Peyer's patch (tissue), 4 donors: Measurements from ENCODE around the gene ZC3H10. TPM values are rescaled to one million over a fixed set of nuclear protein-coding genes. Genes with fewer than 3 reads are reported as not detected.
A peak's percentile ranks its signal among the peaks of the same experiment; 100 is the strongest.

ENCODE experiments used
- DNase-seq, 3 donors: peaks; one replicate each; pipeline ENCODE4 v3.0.0-alpha.2; 2017 to 2019
- H3K27ac ChIP-seq, 4 donors: fragments of 200-600 bp; sonication (generic); one replicate each; pipeline ENCODE4 v1.5.1; 2016 to 2019
- H3K27me3 ChIP-seq, 2 donors: fragments of 200-600 bp; sonication (generic); one replicate each; pipeline ENCODE4 v1.5.1; 2019
- H3K36me3 ChIP-seq, 3 donors: fragments of 200-600 bp; sonication (generic); one replicate each; pipeline ENCODE4 v1.5.1; 2016 to 2019
- H3K4me1 ChIP-seq, 4 donors: fragments of 200-600 bp; sonication (generic); one replicate each; pipeline ENCODE4 v1.5.1; 2016 to 2019
- H3K4me3 ChIP-seq, 4 donors: fragments of 200-600 bp; sonication (generic); 1 replicate in 3 of 4; 2 replicates in 1 of 4; pipeline ENCODE4 v1.5.1; 2016 to 2019; ENCODE audit warnings: mild to moderate bottlenecking in 1 of 4
- H3K9me3 ChIP-seq, 4 donors: fragments of 200-600 bp; sonication (generic); one replicate each; pipeline ENCODE4 v1.5.1; 2016 to 2019; ENCODE audit warnings: mild to moderate bottlenecking in 1 of 4
- POLR2A ChIP-seq, 2 donors: fragments of 450-650 bp; IDR thresholded peaks; one replicate each; pipeline ENCODE4 v1.5.1; 2017; ENCODE audit warnings: antibody characterized with exemption in 2 of 2, mild to moderate bottlenecking in 2 of 2, moderate library complexity in 2 of 2
- total RNA-seq, 4 donors: library from RNA; depleted of rRNA; stranded (reverse); fragments of >200 nt; gene quantifications; one replicate each; pipeline ENCODE4 v1.1.0, GENCODE V29; 2016
- TF ChIP-seq, protein P1 (sequence below), 6 experiments: fragments of 450-650 bp in 4 of 6; fragments of 200-600 bp in 2 of 6; sonication (generic) in 1 of 6; IDR thresholded peaks; one replicate each; pipeline ENCODE4 v1.5.1; 2017 to 2019; ENCODE audit warnings: antibody characterized with exemption in 6 of 6, mild to moderate bottlenecking in 3 of 6, moderate library complexity in 1 of 6

ZC3H10 gene
- total RNA-seq, 4 donors from 2014 or later: 2.0 to 5.5 (median 3.8) TPM

DNA sequence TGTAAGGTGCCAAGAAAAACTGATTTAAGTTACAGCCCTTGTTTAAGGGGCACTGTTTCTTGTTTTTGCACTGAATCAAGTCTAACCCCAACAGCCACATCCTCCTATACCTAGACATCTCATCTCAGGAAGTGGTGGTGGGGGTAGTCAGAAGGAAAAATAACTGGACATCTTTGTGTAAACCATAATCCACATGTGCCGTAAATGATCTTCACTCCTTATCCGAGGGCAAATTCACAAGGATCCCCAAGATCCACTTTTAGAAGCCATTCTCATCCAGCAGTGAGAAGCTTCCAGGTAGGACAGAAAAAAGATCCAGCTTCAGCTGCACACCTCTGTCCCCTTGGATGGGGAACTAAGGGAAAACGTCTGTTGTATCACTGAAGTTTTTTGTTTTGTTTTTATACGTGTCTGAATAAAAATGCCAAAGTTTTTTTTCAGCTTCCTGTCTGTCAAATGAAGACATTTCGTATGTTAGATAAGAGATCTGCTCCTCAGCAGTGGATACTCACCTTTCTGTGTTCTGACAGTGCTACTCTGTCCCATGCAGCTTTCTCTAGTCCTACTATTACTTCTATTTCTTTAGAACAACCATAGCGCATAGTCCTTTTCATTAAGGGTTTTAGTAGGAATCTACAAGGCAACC lies 14.9 kb upstream of the ZC3H10 start:
- H3K27ac ChIP-seq: peak overlapping the region; percentile 69 to 89 (median 85)
- no peak for TF ChIP-seq POLR2A (IDR thresholded peaks at IDR 0.05)
- TF ChIP-seq, protein P1, sequence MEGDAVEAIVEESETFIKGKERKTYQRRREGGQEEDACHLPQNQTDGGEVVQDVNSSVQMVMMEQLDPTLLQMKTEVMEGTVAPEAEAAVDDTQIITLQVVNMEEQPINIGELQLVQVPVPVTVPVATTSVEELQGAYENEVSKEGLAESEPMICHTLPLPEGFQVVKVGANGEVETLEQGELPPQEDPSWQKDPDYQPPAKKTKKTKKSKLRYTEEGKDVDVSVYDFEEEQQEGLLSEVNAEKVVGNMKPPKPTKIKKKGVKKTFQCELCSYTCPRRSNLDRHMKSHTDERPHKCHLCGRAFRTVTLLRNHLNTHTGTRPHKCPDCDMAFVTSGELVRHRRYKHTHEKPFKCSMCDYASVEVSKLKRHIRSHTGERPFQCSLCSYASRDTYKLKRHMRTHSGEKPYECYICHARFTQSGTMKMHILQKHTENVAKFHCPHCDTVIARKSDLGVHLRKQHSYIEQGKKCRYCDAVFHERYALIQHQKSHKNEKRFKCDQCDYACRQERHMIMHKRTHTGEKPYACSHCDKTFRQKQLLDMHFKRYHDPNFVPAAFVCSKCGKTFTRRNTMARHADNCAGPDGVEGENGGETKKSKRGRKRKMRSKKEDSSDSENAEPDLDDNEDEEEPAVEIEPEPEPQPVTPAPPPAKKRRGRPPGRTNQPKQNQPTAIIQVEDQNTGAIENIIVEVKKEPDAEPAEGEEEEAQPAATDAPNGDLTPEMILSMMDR (IDR thresholded peaks at IDR 0.05): no peak
- no peaks in the 10 kb centered on the region for H3K27me3 ChIP-seq
- H3K4me1 ChIP-seq: peaks cover 0 to 17% (median 8%) of the 10 kb centered on the region in 4 donors
- peaks cover 0 to 39% (median 0%) of the 10 kb centered on the region in 3 donors for H3K36me3 ChIP-seq
- H3K4me3 ChIP-seq: peak overlapping the region in 2 of 4 donors; percentile 89 to 91
- H3K9me3 ChIP-seq: no peaks in the 10 kb centered on the region
- no peak for DNase-seq

DNA sequence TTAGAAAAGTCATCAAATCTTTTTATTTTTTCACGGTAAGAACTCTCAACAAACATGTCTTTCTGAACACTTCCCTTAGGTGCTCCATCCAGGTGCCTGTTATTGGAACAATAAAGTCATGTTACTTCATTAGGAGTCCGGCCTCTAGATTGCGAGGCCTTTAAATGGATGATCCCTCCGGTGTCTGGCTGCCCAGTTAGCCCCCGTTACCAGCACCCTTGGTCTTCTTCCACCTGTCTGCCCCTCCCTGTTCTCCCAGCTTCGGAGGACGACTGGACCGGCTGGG lies 14.3 kb upstream of the ZC3H10 start:
- no peak for TF ChIP-seq POLR2A (IDR thresholded peaks at IDR 0.05)
- TF ChIP-seq, protein P1 (IDR thresholded peaks at IDR 0.05): no peak
- Histone ChIP-seq H3K9me3 (no peaks in the 10 kb centered on the region), H3K36me3 (peaks cover 0 to 45% (median 0%) of the 10 kb centered on the region in 3 donors), H3K27ac (peak overlapping the region; percentile 69 to 89 (median 85)), H3K4me3 (peak overlapping the region; percentile 56 to 91 (median 84)), H3K27me3 (no peaks in the 10 kb centered on the region), H3K4me1 (peaks cover 0 to 17% (median 8%) of the 10 kb centered on the region in 4 donors)
- DNase-seq: no peak

- Histone ChIP-seq H3K36me3 (peaks cover 0 to 50% (median 0%) of the 10 kb centered on the region in 3 donors), H3K9me3 (no peaks in the 10 kb centered on the region), H3K4me3 (peak within 1 kb of the TSS; percentile 56 to 91 (median 84)), H3K27me3 (no peaks in the 10 kb centered on the region), H3K4me1 (peaks cover 0 to 17% (median 8%) of the 10 kb centered on the region in 4 donors), H3K27ac (peak within 1 kb of the TSS; percentile 69 to 89 (median 85))
- peak; percentile 97 to 99 (median 97) for DNase-seq
- TF ChIP-seq, protein P1 (IDR thresholded peaks at IDR 0.05): peak in 3 of 6 experiments; percentile 1 to 9 (median 8)
- TF ChIP-seq POLR2A (IDR thresholded peaks at IDR 0.05): peak; percentile 79 to 96
Measured at GRCh38 chr12:56104109-56104814, 13.8 kb upstream of the ZC3H10 start, which contains the start of gene PA2G4. Gene PA2G4 (plus strand): TSS chr12:56104559. CDS start chr12:56104738, 179 bp downstream.

DNA sequence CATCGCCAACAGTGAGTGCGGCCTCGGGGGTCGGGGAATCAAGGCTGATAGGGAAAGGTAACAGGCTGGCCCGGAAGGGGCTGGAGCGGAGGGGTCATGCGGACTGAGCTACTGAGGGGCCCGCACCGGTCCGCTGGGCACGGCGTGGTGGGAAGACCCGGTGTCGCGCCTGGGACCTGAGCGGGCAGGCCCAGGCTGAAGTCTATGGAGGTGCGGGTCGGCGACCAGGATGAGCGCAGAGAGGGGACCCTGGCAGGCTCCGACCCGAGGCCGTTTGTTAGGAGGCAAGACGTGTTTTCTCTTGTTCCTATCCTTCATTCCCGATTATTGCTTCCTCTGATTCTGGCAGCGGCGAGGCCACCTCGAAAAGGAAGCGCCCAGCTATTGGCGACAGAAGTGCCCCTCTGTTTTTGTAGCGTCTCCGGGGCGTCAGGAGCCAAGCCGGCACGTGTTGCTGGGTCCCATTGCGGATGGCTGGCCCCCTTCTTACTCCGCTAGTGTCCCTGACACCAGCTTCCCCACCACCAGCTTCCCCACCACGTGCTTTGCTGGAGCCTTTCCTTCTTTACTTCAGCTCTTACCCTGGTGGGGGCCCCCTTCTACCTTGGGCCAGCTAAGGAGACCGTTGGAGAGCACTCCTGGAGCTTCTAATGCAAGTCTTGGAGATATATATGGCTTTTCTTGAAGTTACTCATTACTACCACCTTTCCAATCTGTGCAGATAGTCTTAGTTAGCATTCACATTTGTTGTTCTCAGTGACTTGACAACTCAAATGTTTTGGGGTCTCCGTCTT lies 13.1 kb upstream of the ZC3H10 start:
- peaks cover 0 to 17% (median 8%) of the 10 kb centered on the region in 4 donors for H3K4me1 ChIP-seq
- no peaks in the 10 kb centered on the region for H3K9me3 ChIP-seq
- H3K27ac ChIP-seq: peak overlapping the region; percentile 69 to 89 (median 85)
- peak overlapping the region; percentile 56 to 91 (median 84) for H3K4me3 ChIP-seq
- TF ChIP-seq, protein P1 (IDR thresholded peaks at IDR 0.05): no peak
- no peak for TF ChIP-seq POLR2A (IDR thresholded peaks at IDR 0.05)
- DNase-seq: peak in 1 of 3 donors; percentile 53
- peaks cover 0 to 53% (median 0%) of the 10 kb centered on the region in 3 donors for H3K36me3 ChIP-seq
- H3K27me3 ChIP-seq: no peaks in the 10 kb centered on the region

GRCh38 chr12:56105609-56105902 lies 12.5 kb upstream of the ZC3H10 start:
- peaks cover 0 to 53% (median 0%) of the 10 kb centered on the region in 3 donors for H3K36me3 ChIP-seq
- TF ChIP-seq, protein P1 (IDR thresholded peaks at IDR 0.05): no peak
- no peak for TF ChIP-seq POLR2A (IDR thresholded peaks at IDR 0.05)
- H3K27me3 ChIP-seq: no peaks in the 10 kb centered on the region
- DNase-seq: no peak
- H3K4me3 ChIP-seq: peak overlapping the region; percentile 56 to 91 (median 84)
- no peaks in the 10 kb centered on the region for H3K9me3 ChIP-seq
- H3K4me1 ChIP-seq: peaks cover 0 to 17% (median 8%) of the 10 kb centered on the region in 4 donors
- peak overlapping the region in 1 of 4 donors; percentile 69 for H3K27ac ChIP-seq
